GM04503 (cell line): ENCODE data around the gene COQ7.

Experiments
- DNase-seq: peaks from one replicate; pipeline ENCODE4 v3.0.0-alpha.2; 2012; ENCODE audit warnings: low read depth

The COQ7 gene

DNA sequence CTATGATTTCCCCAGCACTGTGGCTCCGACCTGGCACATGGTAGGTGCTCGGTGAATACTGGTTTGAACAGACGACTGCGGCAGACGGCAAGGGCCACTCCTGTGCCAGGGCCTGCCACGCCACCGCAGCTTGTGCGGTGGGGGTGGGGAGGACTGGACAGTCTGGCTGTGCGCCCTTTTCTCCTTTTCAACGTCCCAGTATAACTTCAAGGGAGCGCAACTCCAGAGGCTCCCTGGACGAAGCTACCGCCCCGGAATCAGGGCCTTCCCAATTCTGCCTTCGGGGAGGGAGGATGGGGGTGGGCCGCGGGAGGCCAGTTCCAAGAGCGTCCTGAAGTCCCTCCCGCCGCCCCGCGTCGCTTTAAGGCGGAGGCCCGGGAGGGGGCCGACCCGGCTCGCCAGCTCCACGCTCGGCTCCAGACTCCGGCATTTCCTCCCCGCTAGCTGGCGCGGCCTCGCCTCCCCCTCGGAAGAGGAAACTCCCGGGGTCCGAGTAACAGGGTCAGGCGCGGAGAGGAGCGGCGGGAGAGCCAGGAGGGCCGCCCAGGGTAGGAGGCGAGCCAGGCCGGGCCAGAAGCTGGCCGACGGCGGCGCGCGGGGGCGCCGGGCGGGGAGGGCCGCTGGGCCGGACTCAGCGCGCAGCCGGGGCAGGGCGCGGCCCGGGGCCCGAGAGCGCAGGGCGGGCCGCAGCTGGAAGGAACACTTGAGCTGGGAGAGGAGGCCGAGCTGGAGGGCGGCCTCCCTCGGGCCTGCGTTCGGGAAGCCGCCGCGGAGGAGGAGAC lies 46.4 kb downstream of the COQ7 start, which contains the start of gene ITPRIPL2:
ITPRIPL2 (plus strand) TSS at position 388 of the 782 bp plus-strand sequence. CDS start 498 bp downstream, outside the sequence.
- DNase-seq, result peak; percentile 80

DNA sequence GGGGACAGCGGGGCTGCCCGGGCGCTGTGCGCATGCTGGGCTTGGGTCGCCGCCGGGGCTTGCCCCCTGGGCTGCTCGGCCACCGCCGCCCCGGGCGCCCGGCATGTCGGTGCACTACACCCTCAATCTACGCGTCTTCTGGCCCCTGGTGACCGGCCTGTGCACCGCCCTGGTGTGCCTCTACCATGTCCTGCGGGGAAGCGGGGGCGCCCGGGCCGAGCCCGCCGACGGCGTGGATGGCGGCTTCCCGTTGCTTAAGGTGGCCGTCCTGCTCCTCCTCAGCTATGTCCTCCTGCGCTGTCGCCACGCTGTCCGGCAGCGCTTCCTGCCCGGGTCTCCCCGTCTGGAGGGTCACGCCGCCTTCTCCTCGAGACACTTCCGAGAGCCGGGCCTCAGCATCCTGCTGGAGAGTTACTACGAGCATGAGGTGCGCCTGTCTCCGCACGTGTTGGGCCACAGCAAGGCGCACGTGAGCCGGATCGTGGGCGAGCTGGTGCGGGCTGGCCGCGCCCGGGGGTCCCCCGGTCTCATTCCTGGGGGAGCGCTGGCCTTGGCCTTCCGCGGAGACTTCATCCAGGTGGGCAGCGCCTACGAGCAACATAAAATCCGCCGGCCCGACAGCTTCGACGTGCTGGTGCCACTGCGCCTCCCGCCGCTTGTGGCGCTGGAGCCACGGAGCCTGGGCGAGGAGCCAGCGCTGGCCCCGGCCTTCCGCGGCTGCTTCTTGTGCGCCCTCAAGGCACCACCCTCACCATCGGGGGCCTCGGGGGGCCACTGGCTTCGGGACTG lies 47.1 kb downstream of the COQ7 start:
- DNase-seq, result no peak

DNA sequence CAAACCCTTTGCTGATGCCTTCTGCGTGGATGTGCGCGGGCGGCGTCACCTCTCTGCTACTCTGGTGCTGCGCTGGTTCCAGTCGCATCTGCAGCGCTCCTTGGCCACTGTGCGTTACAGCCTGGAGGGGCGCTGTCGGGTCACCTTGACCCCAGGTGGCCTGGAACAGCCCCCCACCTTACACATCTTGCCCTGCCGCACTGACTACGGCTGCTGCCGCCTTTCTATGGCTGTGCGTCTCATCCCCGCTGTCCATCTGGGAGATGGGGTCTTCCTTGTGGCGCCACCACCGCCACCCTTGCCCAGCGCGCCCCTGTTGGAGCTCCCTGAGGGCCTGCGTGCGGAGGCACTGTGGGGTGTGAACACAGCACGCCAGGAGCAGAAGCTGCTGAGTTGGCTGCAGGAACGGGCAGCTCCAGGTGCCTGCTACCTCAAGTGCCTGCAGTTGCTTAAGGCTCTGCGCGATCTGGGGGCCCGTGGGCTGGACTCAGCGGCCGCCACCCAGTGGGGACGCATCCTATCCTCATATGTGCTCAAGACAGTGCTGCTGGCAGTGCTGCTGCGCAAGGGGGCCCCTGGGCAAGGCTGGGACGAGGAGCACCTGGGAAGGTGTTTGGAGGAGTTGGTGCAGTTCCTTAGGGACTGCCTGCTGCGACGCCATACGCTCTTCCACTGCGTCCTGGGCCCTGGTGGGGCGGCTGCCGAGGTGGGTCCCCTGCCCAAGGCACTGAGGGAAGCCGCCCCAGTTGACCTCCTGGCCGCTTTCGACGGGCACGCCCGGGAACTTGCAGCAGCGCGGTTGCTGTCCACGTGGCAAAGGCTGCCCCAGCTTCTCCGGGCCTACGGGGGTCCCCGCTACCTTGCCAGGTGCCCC lies 48.0 kb downstream of the COQ7 start:
- DNase-seq, result no peak

DNA sequence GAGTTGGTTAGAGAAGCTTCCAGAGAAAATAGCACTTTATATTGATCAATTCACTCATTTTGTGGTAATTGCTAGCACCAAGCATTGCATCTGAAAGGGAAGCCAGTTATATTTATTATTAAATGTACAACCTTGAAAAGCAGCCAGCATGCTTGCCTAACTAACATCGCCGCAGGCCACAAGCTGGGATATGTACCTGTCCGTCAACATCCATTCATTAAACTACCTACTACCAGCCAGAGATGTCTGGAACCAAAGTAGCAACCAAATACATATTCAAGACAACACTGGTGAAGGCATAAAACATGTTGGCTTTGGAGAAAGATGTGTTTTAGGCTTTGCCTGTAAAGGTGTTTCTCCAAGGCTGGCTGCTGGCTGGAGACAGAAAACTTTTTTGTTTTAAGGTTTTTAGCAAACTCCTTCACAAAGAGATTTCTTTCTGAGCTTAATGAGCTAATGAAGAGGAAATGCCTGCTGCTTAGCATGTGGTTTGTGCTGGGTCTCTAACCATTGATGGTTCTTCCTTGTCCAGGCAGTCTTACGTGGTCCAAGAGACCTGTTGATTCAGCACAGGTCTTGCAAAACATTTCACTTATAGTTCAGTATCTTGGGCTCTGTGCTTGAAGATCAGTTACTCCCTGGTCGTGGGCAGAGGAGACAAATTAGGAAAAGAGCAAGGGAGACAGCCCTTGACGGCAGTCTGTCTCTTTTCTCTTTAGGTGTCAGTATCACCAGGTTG lies 49.5 kb downstream of the COQ7 start:
- DNase-seq, result no peak

GRCh38 chr16:19118938-19119431 lies 51.6 kb downstream of the COQ7 start:
- peak; percentile 71 for DNase-seq

DNA sequence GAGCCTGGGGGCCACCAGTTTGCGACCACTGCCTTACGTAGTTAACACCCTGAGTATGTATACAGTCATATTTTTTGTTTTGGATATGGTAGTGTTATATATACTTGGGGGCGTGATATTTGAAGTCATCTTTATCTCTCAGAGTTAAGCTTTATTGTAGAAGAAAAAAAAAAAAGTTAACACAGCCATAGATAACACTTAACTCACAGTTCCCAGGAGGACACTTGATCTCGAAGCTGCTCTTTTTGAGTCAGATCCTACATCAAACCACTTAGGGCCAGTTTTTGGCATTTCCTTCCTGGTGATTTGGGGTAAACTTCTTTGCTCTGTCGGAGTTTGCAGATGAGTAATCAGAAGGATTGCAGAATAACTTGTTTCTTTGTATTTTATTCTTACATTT lies 52.1 kb downstream of the COQ7 start:
- peak; percentile 84 for DNase-seq

GRCh38 chr16:19123535-19124178 lies 56.2 kb downstream of the COQ7 start:
- no peak for DNase-seq

GRCh38 chr16:19126300-19126699 lies 58.9 kb downstream of the COQ7 start:
- no peak for DNase-seq

GRCh38 chr16:19127205-19127604 lies 59.8 kb downstream of the COQ7 start:
- no peak for DNase-seq

DNA sequence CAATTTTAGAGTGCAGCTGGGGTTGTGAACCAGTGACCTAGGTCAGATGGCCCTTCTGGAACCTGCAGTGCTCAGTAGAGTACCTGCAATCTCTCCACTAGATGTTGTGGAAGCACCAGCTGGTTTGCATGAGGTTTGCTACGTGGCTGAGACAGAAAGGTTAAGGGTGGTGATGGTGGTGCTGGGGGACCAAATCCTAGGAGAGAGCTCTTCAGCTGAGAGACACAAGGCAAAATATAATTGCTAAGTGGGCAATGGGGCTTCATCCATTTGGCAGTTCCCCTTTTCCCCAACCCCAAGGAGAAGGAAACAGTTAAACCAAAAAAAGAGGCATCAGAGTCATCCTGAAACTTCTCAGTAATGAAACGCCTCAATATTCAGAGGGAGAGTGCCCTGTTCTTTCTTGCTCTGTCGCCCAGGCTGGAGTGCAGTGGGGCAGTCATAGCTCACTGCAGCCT lies 60.3 kb downstream of the COQ7 start:
- DNase-seq, result no peak

GRCh38 chr16:19128454-19129200 lies 61.2 kb downstream of the COQ7 start:
- DNase-seq, result no peak
